Mucosa of rectum (tissue), 2 donors: Measurements from ENCODE around the gene TBC1D17.

Source experiments
- H3K27ac ChIP-seq, 2 donors: one replicate each; pipeline ENCODE4 v1.7.0; 2013; ENCODE audit warnings: inconsistent platforms in 2 of 2, low read depth in 2 of 2, low read length in 2 of 2
- H3K27me3 ChIP-seq, 2 donors: one replicate each; pipeline ENCODE4 v1.7.0; 2013; ENCODE audit warnings: low read length in 2 of 2; ENCODE audit not compliant: control insufficient read depth in 2 of 2, insufficient read depth in 2 of 2
- H3K36me3 ChIP-seq, 2 donors: one replicate each; pipeline ENCODE4 v1.7.0; 2013; ENCODE audit warnings: low read length in 2 of 2; ENCODE audit not compliant: control insufficient read depth in 2 of 2, insufficient read depth in 2 of 2
- H3K4me1 ChIP-seq, 2 donors: one replicate each; pipeline ENCODE4 v1.7.0; 2013; ENCODE audit warnings: low read length in 2 of 2, mild to moderate bottlenecking in 1 of 2; ENCODE audit not compliant: control insufficient read depth in 2 of 2, insufficient read depth in 2 of 2
- H3K4me3 ChIP-seq, 2 donors: one replicate each; pipeline ENCODE4 v1.7.0; 2013; ENCODE audit warnings: low read length in 2 of 2
- H3K9ac ChIP-seq, 2 donors: one replicate each; pipeline ENCODE4 v1.7.0; 2013; ENCODE audit warnings: low read length in 2 of 2, low read depth in 1 of 2, mild to moderate bottlenecking in 1 of 2
- H3K9me3 ChIP-seq, 2 donors: one replicate each; pipeline ENCODE4 v1.7.0; 2013; ENCODE audit warnings: low read length in 2 of 2; ENCODE audit not compliant: control insufficient read depth in 2 of 2
- donor health status: healthy.
- donor health status: Normal muscosa, but diverticular disease.

TBC1D17 gene

GRCh38 chr19:49877020-49877878 lies at the start of gene TBC1D17, which contains the start of gene AKT1S1:
TBC1D17 (plus strand) TSS chr19:49877702; CDS start chr19:49877724, 22 bp downstream.
AKT1S1 (minus strand) TSS chr19:49877355; CDS start chr19:49873295, 4,060 bp downstream.
- H3K9me3 ChIP-seq, result no peaks in the 10 kb centered on the region
- peaks cover 29 to 31% of the 10 kb centered on the region in 2 donors for H3K36me3 ChIP-seq
- peak within 1 kb of the TSS; percentile 98 to 99 for H3K27ac ChIP-seq
- H3K9ac ChIP-seq, result peak within 1 kb of the TSS; percentile 99 to 100
- peaks cover 16 to 18% of the 10 kb centered on the region in 2 donors for H3K4me1 ChIP-seq
- no peaks in the 10 kb centered on the region for H3K27me3 ChIP-seq
- peak within 1 kb of the TSS; percentile 99 for H3K4me3 ChIP-seq

- Histone ChIP-seq H3K9ac (no peak overlapping the region), H3K4me3 (no peak overlapping the region), H3K27me3 (no peaks in the 10 kb centered on the region), H3K9me3 (no peaks in the 10 kb centered on the region), H3K27ac (no peak overlapping the region), H3K36me3 (peaks cover 46 to 55% of the 10 kb centered on the region in 2 donors), H3K4me1 (no peaks in the 10 kb centered on the region)
Observed at GRCh38 chr19:49829200-49829599, 48.3 kb upstream of the TBC1D17 start.

- Histone ChIP-seq H3K27ac (no peak overlapping the region), H3K27me3 (no peaks in the 10 kb centered on the region), H3K4me1 (no peaks in the 10 kb centered on the region), H3K36me3 (peaks cover 50 to 60% of the 10 kb centered on the region in 2 donors), H3K9me3 (no peaks in the 10 kb centered on the region), H3K4me3 (no peak overlapping the region), H3K9ac (no peak overlapping the region)
Observed at GRCh38 chr19:49829721-49830120, 47.8 kb upstream of the TBC1D17 start.

- no peak overlapping the region for H3K27ac ChIP-seq
- H3K36me3 ChIP-seq, result peaks cover 59 to 67% of the 10 kb centered on the region in 2 donors
- H3K4me1 ChIP-seq, result no peaks in the 10 kb centered on the region
- H3K27me3 ChIP-seq, result no peaks in the 10 kb centered on the region
- H3K4me3 ChIP-seq, result no peak overlapping the region
- H3K9ac ChIP-seq, result no peak overlapping the region
- H3K9me3 ChIP-seq, result no peaks in the 10 kb centered on the region
Observed at GRCh38 chr19:49830766-49831165, 46.7 kb upstream of the TBC1D17 start.

- Histone ChIP-seq H3K36me3 (peaks cover 58 to 68% of the 10 kb centered on the region in 2 donors), H3K4me1 (no peaks in the 10 kb centered on the region), H3K27me3 (no peaks in the 10 kb centered on the region), H3K9ac (no peak overlapping the region), H3K9me3 (no peaks in the 10 kb centered on the region), H3K27ac (no peak overlapping the region), H3K4me3 (no peak overlapping the region)
Observed at GRCh38 chr19:49831592-49831991, 45.9 kb upstream of the TBC1D17 start.

GRCh38 chr19:49832556-49832955 lies 44.9 kb upstream of the TBC1D17 start:
- no peaks in the 10 kb centered on the region for H3K27me3 ChIP-seq
- no peaks in the 10 kb centered on the region for H3K4me1 ChIP-seq
- no peaks in the 10 kb centered on the region for H3K9me3 ChIP-seq
- H3K36me3 ChIP-seq, result peaks cover 56 to 64% of the 10 kb centered on the region in 2 donors
- H3K27ac ChIP-seq, result no peak overlapping the region
- H3K9ac ChIP-seq, result no peak overlapping the region
- H3K4me3 ChIP-seq, result no peak overlapping the region

GRCh38 chr19:49833599-49833998 lies 43.9 kb upstream of the TBC1D17 start:
- no peaks in the 10 kb centered on the region for H3K9me3 ChIP-seq

GRCh38 chr19:49835562-49835961 lies 41.9 kb upstream of the TBC1D17 start:
- Histone ChIP-seq H3K9me3 (no peaks in the 10 kb centered on the region), H3K4me3 (no peak overlapping the region), H3K27me3 (no peaks in the 10 kb centered on the region), H3K9ac (no peak overlapping the region), H3K4me1 (no peaks in the 10 kb centered on the region), H3K27ac (no peak overlapping the region), H3K36me3 (peaks cover 61 to 75% of the 10 kb centered on the region in 2 donors)

More at GRCh38 chr19:49833599-49833998, 43.9 kb upstream of the TBC1D17 start:
- Histone ChIP-seq H3K36me3 (peaks cover 63 to 68% of the 10 kb centered on the region in 2 donors), H3K4me1 (no peaks in the 10 kb centered on the region), H3K4me3 (no peak overlapping the region), H3K27me3 (no peaks in the 10 kb centered on the region), H3K27ac (no peak overlapping the region), H3K9ac (no peak overlapping the region)

- no peak overlapping the region for H3K27ac ChIP-seq
- H3K4me3 ChIP-seq, result no peak overlapping the region
- no peaks in the 10 kb centered on the region for H3K27me3 ChIP-seq
- H3K9me3 ChIP-seq, result no peaks in the 10 kb centered on the region
- H3K36me3 ChIP-seq, result peaks cover 57 to 71% of the 10 kb centered on the region in 2 donors
- no peaks in the 10 kb centered on the region for H3K4me1 ChIP-seq
- H3K9ac ChIP-seq, result no peak overlapping the region
Observed at GRCh38 chr19:49836176-49837008, 41.1 kb upstream of the TBC1D17 start.

- Histone ChIP-seq H3K27me3 (no peaks in the 10 kb centered on the region), H3K9ac (no peak overlapping the region), H3K4me3 (no peak overlapping the region), H3K27ac (no peak overlapping the region), H3K4me1 (no peaks in the 10 kb centered on the region), H3K36me3 (peaks cover 51 to 66% of the 10 kb centered on the region in 2 donors), H3K9me3 (no peaks in the 10 kb centered on the region)
Observed at GRCh38 chr19:49837009-49837310, 40.5 kb upstream of the TBC1D17 start.
